Measurements from ENCODE around the gene CIDEC.

Gene CIDEC

DNA sequence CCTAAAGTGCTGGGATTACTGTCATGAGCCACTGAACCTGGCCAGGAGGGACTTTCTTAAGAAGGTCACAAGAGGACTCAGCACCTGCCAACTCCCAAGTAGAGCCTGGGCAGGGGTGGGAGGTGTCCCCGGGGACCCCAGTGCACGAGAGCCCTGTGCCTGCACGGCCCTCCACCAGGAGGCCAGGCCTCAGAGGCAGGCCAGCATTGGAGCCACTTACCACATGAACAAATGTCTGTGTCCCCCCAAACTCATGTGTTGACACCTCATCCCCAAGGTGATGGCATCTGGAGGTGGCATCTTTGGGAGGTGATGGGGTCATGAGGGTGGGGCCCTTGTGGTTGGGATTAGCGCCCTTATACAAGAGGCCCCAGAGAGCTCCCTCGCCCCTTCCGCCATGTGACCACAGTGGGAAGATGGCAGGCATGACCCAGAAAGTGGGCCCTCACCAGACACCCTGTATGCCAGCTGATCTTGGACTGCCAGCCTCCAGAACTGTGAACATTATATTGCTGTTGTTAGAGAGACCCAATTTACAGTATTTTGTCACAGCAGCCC lies 33.0 kb downstream of the CIDEC start:
- Mint-ChIP-seq H3K27me3 (no peaks in the 10 kb centered on the region), H3K36me3 (peaks cover 3% of the 10 kb centered on the region), H3K4me3 (no peak overlapping the region), H3K27ac (no peak overlapping the region), H3K9me3 (no peaks in the 10 kb centered on the region), H3K4me1 (peaks cover 23% of the 10 kb centered on the region)

DNA sequence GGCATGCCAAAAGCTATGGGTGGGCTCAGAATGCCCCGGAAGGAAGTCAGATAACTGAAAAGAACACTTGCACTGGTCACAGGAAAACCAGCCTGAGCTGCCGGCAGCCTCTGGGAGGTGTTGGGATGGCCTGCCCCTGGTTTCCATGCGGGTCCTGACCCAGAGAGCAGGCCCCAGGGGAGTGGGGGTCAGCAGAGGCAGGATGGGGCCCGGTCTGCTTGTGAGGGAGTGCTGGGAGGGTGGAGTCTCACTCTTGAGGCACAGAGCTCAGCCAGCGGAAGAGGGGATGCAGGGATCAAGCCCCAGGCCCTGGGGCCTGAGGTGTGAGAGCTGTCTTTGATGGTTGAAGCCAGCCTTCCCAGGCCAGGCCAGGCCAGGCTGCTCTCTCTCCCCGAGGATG lies 33.8 kb downstream of the CIDEC start:
- H3K36me3 Mint-ChIP-seq: peaks cover 3% of the 10 kb centered on the region
- peaks cover 27% of the 10 kb centered on the region for H3K4me1 Mint-ChIP-seq
- H3K27me3 Mint-ChIP-seq: no peaks in the 10 kb centered on the region
- H3K27ac Mint-ChIP-seq: peak overlapping the region; percentile 17
- no peak overlapping the region for H3K4me3 Mint-ChIP-seq
- no peaks in the 10 kb centered on the region for H3K9me3 Mint-ChIP-seq

DNA sequence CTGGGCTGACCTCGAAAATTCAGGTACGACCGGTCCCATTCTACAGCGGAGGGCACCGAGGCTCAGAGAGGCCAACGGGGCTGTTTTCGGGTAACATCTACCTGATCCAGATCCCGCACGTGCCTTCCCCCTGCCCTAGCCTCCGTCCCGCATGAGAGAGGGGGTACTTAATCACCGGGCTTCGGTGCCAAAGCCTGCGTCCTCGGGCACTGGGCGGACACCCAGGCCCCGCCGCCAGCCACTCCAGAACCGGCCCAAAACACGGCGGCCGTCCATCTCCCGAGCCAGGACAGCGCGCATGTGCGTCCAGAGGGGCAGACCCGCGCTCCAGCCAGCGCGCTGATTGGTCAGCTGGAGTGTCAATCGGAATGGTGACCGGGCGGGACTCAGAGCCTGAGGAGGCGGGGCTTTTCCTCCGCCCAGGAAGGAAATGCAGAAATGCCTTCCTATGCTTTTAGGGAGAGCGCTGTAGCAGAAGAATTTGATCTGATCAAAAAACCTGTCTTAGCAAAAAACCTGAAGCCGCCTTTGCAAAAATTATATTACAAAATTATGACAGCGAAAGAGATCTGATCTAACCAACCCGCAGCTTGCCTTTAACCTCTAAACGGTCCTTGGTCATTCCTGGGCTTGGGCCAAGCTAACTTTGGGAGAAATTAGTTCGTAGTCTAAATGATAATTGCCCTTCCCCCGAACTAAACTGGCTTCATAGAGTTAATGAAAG lies 36.2 kb downstream of the CIDEC start, which contains the start of gene RPUSD3:
Gene RPUSD3 (minus strand): TSS at position 294 of the 724 bp plus-strand sequence. CDS start 18 bp downstream, at position 276.
- H3K27me3 Mint-ChIP-seq: no peaks in the 10 kb centered on the region
- H3K4me3 Mint-ChIP-seq: peak within 1 kb of the TSS; percentile 99
- H3K4me1 Mint-ChIP-seq: peaks cover 30% of the 10 kb centered on the region
- H3K9me3 Mint-ChIP-seq: no peaks in the 10 kb centered on the region
- peak within 1 kb of the TSS; percentile 91 for H3K27ac Mint-ChIP-seq
- peaks cover 5% of the 10 kb centered on the region for H3K36me3 Mint-ChIP-seq

DNA sequence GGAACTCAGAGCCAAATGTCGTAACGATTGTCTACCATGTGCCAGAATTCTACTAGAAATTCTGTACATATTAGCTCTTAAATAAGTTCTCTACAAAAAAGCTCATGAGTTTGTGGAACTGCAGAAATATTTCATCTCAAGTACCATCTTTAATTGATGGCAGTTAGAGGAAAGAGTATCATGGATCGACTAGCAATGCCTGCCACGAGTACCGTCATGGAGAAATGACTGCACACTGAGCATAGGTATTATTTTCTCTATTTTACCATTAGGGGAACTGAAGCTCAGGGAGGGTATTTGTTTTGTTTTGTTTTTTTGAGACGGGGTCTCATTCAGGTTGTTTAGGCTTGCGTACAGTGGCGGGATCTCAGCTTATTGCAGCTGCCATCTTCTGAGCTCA lies 39.0 kb downstream of the CIDEC start:
- Mint-ChIP-seq H3K27me3 (no peaks in the 10 kb centered on the region), H3K4me1 (peaks cover 27% of the 10 kb centered on the region), H3K9me3 (no peaks in the 10 kb centered on the region), H3K4me3 (no peak overlapping the region), H3K36me3 (peaks cover 7% of the 10 kb centered on the region), H3K27ac (peak overlapping the region; percentile 59)

DNA sequence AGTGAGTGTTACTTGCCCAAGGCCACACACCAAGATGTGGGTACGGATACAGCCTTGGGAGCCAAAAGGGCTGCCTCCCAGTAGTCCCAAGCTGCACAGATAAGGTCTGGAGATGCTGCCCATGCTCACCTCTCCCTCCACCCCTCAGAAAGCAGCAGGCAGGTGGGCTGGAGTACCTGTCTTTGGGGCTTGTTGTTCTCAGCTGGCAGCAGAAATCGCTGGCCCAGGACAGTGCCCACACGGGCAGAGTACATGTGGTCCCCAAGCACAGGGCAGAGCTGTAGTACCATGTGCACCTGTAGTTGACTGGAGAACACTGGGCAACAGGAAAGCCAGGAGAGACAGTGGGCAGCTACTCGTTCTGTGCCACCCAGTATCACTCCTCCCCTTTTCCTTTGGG lies 41.2 kb downstream of the CIDEC start:
- H3K4me1 Mint-ChIP-seq: peaks cover 18% of the 10 kb centered on the region
- H3K4me3 Mint-ChIP-seq: no peak overlapping the region
- peaks cover 7% of the 10 kb centered on the region for H3K36me3 Mint-ChIP-seq
- no peaks in the 10 kb centered on the region for H3K9me3 Mint-ChIP-seq
- H3K27ac Mint-ChIP-seq: no peak overlapping the region
- H3K27me3 Mint-ChIP-seq: no peaks in the 10 kb centered on the region

DNA sequence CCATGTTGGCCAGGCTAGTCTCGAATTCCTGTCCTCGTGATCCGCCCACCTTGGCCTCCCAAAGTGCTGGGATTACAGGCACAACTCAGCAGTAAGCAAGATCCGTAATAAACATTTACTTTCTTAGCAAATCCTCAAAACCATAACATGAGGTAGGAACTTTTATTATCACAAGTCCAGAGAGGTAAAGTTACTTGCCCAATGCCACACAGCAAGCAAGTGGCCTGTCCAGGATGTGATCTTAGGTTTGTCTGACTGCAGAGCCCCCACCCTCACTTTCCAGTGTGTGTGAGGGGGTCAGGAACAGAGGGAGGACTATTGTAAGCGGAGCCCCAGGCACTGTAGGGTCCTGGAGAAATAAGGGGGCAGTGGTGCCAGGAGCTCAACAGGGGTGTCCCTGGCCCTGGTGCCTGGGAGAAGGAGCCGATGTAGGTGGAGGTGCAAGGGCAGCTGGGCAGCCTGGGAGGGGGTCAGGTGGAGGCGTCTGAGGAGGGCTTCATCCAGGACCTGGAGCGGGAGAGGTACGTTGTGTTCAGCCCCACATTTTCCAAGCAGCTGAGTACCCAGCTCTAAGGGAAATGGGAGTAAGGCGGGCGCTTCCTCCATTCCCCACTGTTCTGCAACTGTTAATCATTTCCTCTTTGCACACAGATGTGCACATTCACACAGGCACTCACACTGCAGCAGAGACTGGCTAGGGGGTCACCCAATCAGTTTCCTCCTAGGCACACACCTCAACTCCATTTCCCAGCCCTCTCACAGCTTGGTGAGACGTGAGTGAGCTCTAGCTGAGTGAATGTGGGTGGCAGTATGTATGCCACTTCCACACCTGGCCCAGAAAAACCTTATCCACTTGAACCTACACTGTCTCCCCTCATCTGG lies 42.1 kb downstream of the CIDEC start:
- Mint-ChIP-seq H3K27me3 (no peaks in the 10 kb centered on the region), H3K4me3 (no peak overlapping the region), H3K9me3 (no peaks in the 10 kb centered on the region), H3K27ac (no peak overlapping the region), H3K4me1 (peaks cover 13% of the 10 kb centered on the region), H3K36me3 (peaks cover 7% of the 10 kb centered on the region)

DNA sequence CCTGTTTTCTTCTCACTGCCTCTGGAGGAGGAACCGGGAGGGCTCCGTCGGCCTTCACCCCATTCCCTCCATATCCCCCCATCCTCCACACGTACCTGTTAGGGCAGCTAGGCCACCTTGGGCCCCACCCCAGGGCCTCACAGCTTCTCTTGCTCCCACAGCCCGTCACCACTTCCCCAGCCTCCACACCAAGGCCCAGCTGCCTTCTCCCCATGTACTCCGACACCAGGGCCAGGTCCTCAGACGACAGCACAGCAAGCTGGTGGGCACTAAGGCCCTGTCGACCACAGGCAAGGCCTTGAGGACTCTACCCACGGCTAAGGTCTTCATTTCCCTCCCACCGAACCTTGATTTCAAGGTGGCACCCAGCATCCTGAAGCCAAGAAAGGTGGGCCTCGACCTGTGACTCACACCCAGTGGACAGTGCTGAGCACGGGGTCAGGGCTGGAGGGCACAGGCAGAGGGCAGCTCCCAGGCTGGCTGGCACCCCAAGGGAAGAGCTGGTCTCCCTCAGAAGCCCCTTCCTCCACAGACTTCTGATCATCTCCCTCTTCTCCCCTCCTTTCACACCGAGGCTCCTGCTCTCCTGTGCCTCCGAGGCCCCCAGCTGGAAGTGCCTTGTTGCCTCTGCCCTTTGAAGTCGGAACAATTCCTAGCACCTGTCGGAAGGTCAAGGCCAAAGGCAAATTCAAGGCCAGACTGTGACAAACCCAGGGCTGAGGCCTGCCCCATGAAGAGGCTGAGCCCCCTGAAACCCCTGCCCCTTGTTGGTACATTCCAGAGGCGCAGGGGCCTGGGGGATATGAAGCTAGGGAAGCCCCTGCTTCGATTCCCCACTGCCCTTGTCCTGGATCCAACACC lies 45.3 kb downstream of the CIDEC start:
- Mint-ChIP-seq H3K27ac (no peak overlapping the region), H3K27me3 (no peaks in the 10 kb centered on the region), H3K4me3 (no peak overlapping the region), H3K36me3 (peaks cover 4% of the 10 kb centered on the region), H3K4me1 (peaks cover 8% of the 10 kb centered on the region), H3K9me3 (no peaks in the 10 kb centered on the region)

DNA sequence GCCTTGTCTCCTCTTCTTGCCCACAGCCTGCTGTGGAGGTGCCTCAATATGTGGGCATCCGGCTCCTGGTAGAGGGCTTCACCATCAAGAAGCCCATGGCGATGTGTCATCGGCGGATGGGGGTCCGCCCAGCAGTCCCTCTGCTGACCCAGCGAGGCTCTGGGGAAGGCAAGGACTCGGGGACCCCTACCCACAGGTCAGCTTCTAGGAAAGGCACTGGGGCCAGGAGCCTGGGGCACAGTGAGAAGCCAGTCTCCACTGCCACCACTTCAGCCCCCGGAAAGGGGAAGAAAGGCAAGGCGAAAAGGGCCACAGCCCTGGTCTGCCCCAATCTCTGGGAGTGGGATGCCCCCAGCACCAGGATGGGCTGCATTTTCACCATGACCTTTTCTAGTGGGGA lies 47.0 kb downstream of the CIDEC start:
- Mint-ChIP-seq H3K36me3 (peaks cover 4% of the 10 kb centered on the region), H3K4me1 (peaks cover 8% of the 10 kb centered on the region), H3K27ac (no peak overlapping the region)

DNA sequence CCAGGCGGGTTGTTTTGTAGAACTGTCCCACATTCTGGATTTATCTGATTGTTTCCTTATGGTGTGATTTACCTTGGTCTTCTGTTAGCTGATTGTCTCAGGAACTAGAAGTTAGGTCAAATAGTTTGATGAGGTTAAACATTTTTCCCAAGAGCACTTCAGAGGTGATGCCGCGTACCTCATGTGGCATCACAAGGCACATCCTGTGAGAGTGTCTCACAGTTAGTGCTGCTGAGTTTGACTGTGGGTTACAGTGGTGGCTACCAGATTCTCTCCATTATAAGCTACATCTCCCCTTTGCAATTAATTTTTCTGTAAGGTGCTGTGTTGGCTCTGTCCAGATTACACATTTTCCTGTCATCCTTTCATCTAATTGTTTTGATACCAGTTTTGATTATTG lies 48.8 kb downstream of the CIDEC start:
- H3K4me1 Mint-ChIP-seq: peaks cover 8% of the 10 kb centered on the region
- no peaks in the 10 kb centered on the region for H3K27me3 Mint-ChIP-seq
- H3K9me3 Mint-ChIP-seq: no peaks in the 10 kb centered on the region
- peak overlapping the region; percentile 42 for H3K27ac Mint-ChIP-seq
- H3K4me3 Mint-ChIP-seq: no peak overlapping the region
- H3K36me3 Mint-ChIP-seq: peaks cover 2% of the 10 kb centered on the region

More for the DNA sequence above, 47.0 kb downstream of the CIDEC start:
- Mint-ChIP-seq H3K27me3 (no peaks in the 10 kb centered on the region), H3K4me3 (no peak overlapping the region), H3K9me3 (no peaks in the 10 kb centered on the region)

DNA sequence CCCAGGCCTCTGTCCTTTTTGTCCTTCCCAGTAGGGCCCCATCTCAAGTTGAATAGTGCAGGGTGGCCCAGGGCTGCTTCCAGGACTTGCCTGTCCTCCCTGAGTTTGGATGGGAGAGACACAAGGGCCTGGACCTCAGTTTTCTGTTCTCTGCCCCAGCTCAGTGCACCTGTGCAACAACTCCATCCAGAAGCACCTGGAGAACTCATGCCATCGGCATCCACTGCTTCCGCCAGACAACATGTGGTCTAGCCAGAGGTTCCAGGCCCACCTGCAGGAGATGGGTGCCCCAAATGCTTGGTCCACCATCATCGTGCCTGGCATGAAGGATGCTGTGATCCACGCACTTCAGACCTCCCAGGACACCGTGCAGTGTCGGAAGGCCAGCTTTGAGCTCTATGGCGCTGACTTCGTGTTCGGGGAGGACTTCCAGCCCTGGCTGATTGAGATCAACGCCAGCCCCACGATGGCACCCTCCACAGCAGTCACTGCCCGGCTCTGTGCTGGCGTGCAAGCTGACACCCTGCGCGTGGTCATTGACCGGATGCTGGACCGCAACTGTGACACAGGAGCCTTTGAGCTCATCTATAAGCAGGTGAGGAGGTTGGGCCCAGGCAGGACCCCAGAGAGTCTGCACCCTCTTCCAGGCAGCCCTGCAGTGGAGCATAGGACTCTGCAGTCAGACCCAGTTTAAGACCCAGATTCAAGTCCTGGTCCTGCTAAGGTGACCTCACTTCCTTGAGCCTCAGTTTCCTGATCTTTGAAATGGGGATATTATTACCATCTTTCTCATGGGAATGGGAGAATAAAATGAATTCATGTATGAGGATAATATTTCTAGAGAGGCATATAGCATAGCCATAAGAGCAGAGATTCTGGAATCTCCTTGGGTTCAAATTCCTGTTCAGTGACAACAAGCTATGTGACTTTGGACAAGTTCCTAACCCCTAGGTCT lies 51.0 kb downstream of the CIDEC start:
- no peaks in the 10 kb centered on the region for H3K27me3 Mint-ChIP-seq
- peaks cover 8% of the 10 kb centered on the region for H3K4me1 Mint-ChIP-seq
- H3K36me3 Mint-ChIP-seq: peaks cover 2% of the 10 kb centered on the region
- no peak overlapping the region for H3K4me3 Mint-ChIP-seq
- no peak overlapping the region for H3K27ac Mint-ChIP-seq
- no peaks in the 10 kb centered on the region for H3K9me3 Mint-ChIP-seq

DNA sequence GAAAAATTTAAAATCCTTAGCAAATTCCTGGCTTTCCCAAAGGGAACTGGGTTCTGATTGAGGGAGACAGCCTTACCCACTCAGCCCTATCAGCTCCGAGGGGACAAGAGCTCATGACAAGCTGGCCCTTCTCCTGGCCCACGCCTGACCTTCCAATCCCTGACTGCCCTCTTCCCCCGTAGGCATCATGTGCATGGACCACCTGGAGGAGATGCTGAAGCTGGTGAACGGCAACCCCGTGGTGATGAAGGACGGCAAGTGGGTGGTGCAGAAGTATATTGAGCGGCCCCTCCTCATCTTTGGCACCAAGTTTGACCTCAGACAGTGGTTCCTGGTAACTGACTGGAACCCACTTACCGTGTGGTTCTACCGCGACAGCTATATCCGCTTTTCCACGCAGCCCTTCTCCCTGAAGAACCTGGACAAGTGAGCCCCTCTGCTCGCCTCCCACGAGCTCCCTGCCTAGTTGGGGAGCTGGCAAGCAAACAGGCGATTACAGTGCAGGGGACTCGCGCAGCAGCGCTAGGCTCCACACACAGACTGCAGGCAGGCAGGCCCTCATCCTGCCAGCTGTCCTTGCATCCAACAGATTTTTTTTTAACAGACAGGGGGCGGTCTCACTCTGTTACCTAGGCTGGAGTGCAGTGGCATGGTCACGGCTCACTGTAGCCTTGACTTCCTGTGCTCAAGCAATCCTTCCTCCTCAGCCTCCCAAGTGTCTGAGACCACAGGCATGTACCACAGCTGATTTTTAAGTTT lies 53.1 kb downstream of the CIDEC start:
- Mint-ChIP-seq H3K27ac (peak overlapping the region; percentile 55), H3K4me3 (no peak overlapping the region), H3K27me3 (no peaks in the 10 kb centered on the region), H3K4me1 (peaks cover 8% of the 10 kb centered on the region), H3K36me3 (peaks cover 2% of the 10 kb centered on the region), H3K9me3 (no peaks in the 10 kb centered on the region)

DNA sequence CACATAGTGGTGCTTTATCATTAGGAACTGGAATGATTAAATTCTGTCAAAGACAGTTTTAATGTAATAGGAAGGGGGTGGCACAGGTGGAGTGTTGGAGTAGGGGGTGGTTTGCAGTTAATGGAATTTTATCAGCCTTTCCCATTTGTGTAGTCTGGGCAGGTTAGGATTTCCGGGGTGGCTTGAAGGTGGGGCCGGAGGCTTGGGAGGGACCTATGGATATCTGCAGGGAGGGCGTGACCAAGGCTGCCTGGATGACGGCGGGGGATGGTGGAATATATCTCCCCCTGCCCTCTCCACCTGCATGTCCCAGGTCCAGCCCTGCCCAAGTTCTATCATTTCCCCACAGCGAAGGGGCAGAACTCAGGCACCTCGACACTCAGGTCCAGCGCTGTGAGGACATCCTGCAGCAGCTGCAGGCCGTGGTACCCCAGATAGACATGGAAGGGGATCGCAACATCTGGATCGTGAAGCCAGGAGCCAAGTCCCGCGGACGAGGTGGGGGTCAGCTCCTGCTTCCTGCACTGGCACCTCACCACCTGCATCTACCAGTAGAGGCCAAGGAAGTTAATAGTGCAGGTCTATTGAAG lies 54.5 kb downstream of the CIDEC start:
- Mint-ChIP-seq H3K4me1 (no peaks in the 10 kb centered on the region), H3K27ac (no peak overlapping the region), H3K27me3 (no peaks in the 10 kb centered on the region), H3K4me3 (no peak overlapping the region), H3K9me3 (no peaks in the 10 kb centered on the region), H3K36me3 (no peaks in the 10 kb centered on the region)

DNA sequence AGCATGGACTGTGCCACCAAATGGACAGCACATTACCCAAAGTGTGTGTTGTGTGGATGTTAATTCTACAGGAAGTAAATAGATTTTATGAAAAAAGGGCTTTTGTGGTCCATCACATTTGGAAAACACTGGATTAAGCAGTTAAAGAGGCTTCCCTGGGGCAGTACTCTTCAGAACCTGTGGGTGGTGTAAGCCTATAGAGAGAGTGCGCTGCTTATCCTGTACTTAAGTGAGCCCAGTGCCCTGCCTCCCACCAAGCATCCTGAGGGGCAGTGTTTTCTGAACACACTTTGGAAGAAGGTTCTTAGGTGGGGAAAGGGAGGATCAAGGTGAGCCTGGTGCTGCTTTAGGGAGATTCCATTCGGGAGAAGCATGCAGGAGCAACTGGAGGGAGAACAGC lies 59.1 kb downstream of the CIDEC start:
- Mint-ChIP-seq H3K4me1 (no peaks in the 10 kb centered on the region), H3K27me3 (no peaks in the 10 kb centered on the region), H3K27ac (no peak overlapping the region), H3K36me3 (no peaks in the 10 kb centered on the region), H3K9me3 (no peaks in the 10 kb centered on the region), H3K4me3 (no peak overlapping the region)

Data from activated naive CD4-positive, alpha-beta T cell treated with anti-CD3 and anti-CD28 coated beads, Interleukin-2, amount 50 U/mL, for 24 hours (primary cell).